HCT116 (cell line): ENCODE results near the gene PGM3.

Experiments used
- EZH2 ChIP-seq: fragments of 200-600 bp; sonication (generic); IDR thresholded peaks from 2 replicates; pipeline ENCODE4 v1.6.1; 2017; ENCODE audit warnings: antibody characterized with exemption, mixed run types
- POLR2AphosphoS5 ChIP-seq: IDR thresholded peaks from 2 replicates; pipeline ENCODE4 v1.6.1; 2011; ENCODE audit warnings: mild to moderate bottlenecking, low read depth, low read length, moderate library complexity
- RAD21 ChIP-seq: IDR thresholded peaks from 2 replicates; pipeline ENCODE4 v1.6.1; 2012; ENCODE audit warnings: low read depth, mild to moderate bottlenecking
- TF ChIP-seq, protein P1 (sequence below), 3 experiments: fragments of 200-600 bp in 1 of 3; sonication (generic) in 1 of 3; IDR thresholded peaks in 2 of 3; conservative IDR thresholded peaks in 1 of 3; 2 replicates each; pipeline ENCODE4 v1.5.1; 2012 to 2017; ENCODE audit warnings: low read depth in 2 of 3, low read length in 2 of 3, antibody characterized with exemption in 1 of 3, borderline replicate concordance in 1 of 3, control low read depth in 1 of 3, mild to moderate bottlenecking in 1 of 3, mixed read lengths in 1 of 3, mixed run types in 1 of 3, moderate library complexity in 1 of 3; ENCODE audit not compliant: insufficient read depth in 1 of 3
- TF ChIP-seq, protein P2 (sequence below): IDR thresholded peaks from 2 replicates; pipeline ENCODE4 v1.6.1; 2012; ENCODE audit warnings: low read depth
- TF ChIP-seq, protein P3 (sequence below): IDR thresholded peaks from 2 replicates; pipeline ENCODE4 v1.6.1; 2012

- TF ChIP-seq, protein P1, sequence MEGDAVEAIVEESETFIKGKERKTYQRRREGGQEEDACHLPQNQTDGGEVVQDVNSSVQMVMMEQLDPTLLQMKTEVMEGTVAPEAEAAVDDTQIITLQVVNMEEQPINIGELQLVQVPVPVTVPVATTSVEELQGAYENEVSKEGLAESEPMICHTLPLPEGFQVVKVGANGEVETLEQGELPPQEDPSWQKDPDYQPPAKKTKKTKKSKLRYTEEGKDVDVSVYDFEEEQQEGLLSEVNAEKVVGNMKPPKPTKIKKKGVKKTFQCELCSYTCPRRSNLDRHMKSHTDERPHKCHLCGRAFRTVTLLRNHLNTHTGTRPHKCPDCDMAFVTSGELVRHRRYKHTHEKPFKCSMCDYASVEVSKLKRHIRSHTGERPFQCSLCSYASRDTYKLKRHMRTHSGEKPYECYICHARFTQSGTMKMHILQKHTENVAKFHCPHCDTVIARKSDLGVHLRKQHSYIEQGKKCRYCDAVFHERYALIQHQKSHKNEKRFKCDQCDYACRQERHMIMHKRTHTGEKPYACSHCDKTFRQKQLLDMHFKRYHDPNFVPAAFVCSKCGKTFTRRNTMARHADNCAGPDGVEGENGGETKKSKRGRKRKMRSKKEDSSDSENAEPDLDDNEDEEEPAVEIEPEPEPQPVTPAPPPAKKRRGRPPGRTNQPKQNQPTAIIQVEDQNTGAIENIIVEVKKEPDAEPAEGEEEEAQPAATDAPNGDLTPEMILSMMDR (IDR thresholded peaks at IDR 0.05 in 2 of 3, conservative IDR thresholded peaks at IDR 0.05 in 1 of 3; ENCODE audit: borderline replicate concordance in 1 of 3, insufficient read depth in 1 of 3, low read depth in 2 of 3, low read length in 2 of 3) = no peak
- TF ChIP-seq, protein P2, sequence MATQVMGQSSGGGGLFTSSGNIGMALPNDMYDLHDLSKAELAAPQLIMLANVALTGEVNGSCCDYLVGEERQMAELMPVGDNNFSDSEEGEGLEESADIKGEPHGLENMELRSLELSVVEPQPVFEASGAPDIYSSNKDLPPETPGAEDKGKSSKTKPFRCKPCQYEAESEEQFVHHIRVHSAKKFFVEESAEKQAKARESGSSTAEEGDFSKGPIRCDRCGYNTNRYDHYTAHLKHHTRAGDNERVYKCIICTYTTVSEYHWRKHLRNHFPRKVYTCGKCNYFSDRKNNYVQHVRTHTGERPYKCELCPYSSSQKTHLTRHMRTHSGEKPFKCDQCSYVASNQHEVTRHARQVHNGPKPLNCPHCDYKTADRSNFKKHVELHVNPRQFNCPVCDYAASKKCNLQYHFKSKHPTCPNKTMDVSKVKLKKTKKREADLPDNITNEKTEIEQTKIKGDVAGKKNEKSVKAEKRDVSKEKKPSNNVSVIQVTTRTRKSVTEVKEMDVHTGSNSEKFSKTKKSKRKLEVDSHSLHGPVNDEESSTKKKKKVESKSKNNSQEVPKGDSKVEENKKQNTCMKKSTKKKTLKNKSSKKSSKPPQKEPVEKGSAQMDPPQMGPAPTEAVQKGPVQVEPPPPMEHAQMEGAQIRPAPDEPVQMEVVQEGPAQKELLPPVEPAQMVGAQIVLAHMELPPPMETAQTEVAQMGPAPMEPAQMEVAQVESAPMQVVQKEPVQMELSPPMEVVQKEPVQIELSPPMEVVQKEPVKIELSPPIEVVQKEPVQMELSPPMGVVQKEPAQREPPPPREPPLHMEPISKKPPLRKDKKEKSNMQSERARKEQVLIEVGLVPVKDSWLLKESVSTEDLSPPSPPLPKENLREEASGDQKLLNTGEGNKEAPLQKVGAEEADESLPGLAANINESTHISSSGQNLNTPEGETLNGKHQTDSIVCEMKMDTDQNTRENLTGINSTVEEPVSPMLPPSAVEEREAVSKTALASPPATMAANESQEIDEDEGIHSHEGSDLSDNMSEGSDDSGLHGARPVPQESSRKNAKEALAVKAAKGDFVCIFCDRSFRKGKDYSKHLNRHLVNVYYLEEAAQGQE = no peak
- TF ChIP-seq, protein P3, sequence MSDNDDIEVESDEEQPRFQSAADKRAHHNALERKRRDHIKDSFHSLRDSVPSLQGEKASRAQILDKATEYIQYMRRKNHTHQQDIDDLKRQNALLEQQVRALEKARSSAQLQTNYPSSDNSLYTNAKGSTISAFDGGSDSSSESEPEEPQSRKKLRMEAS = no peak
- TF ChIP-seq RAD21 (no peak), EZH2 (no peak), POLR2AphosphoS5 (no peak)
Observed at GRCh38 chr6:83220121-83220520, 27.1 kb upstream of the PGM3 start.
